Measurements from ENCODE around the gene ATXN7. TPM values are rescaled to one million over a fixed set of nuclear protein-coding genes. Genes with fewer than 3 reads are reported as not detected.
A peak's percentile ranks its signal among the peaks of the same experiment; 100 is the strongest.

The ATXN7 gene
- total and polyA plus RNA-seq, 2 of the 13 experiments (the other 11 are each of a cell fraction or from before 2014, with no cell fraction given), result 13.8 to 20.0 TPM

DNA sequence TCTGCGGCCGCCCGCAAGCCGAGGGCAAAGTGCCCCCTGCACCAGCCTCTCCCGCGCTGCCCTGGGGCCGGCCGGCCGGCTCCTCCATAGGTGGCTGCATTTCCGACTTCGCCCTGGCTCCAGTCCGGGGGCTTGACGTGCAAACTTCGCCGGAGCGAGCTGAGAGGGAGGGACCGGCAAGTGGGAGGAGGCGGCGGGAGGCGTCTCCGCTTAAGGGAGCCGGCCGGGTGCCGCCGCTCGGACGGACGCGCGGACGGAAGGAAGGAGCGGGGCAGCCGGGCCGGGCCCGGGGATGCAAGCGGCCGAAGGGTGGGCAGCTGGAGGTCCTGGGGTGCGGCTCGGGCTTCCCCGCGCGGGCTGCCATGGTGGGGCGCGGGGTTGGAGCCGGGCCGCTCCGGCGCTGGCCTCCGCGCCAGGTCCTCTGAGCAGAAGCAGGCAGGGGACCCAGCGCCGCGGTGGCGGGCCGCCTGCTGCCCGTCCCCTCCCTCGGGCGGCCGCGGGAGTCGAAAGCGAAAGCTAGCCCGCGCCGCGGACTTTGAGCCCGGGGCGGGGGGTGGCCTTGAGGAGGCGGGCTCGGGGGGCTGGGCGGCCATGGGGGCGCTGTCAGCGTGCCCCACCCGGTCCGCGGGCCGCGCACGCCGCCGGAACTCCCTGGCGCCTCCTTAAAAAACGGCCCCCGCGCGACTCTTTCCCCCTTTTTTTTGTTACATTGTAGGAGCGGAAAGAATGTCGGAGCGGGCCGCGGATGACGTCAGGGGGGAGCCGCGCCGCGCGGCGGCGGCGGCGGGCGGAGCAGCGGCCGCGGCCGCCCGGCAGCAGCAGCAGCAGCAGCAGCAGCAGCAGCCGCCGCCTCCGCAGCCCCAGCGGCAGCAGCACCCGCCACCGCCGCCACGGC, 48.5 kb downstream of the ATXN7 start, which contains the start of gene SCAANT1 (continued):
- 0 out of 2 replicates have a peak, but pooled peaks have one; percentile 10 for TF ChIP-seq NCOA2 (CRISPR knock-in tag; IDR thresholded peaks at IDR 0.05)
- TF ChIP-seq ZNF761 (CRISPR knock-in tag; conservative IDR thresholded peaks at IDR 0.05), result peak; percentile 80
- no peak for TF ChIP-seq MYNN (CRISPR knock-in tag; IDR thresholded peaks at IDR 0.05; ENCODE audit: low read depth)
- no peak for TF ChIP-seq RCOR2 (CRISPR knock-in tag; IDR thresholded peaks at IDR 0.05)
- no peak for TF ChIP-seq HNRNPK (IDR thresholded peaks at IDR 0.05; ENCODE audit: low read depth, low read length, poor library complexity, severe bottlenecking)
- no peak; the same call in none of the 2 replicates for TF ChIP-seq KAT7 (CRISPR knock-in tag; IDR thresholded peaks at IDR 0.05; ENCODE audit: borderline replicate concordance)
- TF ChIP-seq PITX1 (CRISPR knock-in tag; IDR thresholded peaks at IDR 0.05), result no peak
- TF ChIP-seq HCFC1 (IDR thresholded peaks at IDR 0.05; ENCODE audit: low read depth, low read length), result no peak
- TF ChIP-seq ATF7-NPFF (CRISPR knock-in tag; IDR thresholded peaks at IDR 0.05; ENCODE audit: low read depth), result no peak; the same call in 1 of the 2 replicates
- TF ChIP-seq TCF12 (IDR thresholded peaks at IDR 0.05), result no peak
- no peak for TF ChIP-seq TCF12 (CRISPR knock-in tag; IDR thresholded peaks at IDR 0.05)
- no peak for TF ChIP-seq GFI1 (CRISPR knock-in tag; IDR thresholded peaks at IDR 0.05; ENCODE audit: borderline replicate concordance)
- TF ChIP-seq ZNF138 (CRISPR knock-in tag; IDR thresholded peaks at IDR 0.05; ENCODE audit: low read depth), result no peak
- TF ChIP-seq CHD2 (IDR thresholded peaks at IDR 0.05; ENCODE audit: low read depth, low read length), result 0 out of 2 replicates have a peak, but pooled peaks have one; percentile 21
- TF ChIP-seq, protein P1, sequence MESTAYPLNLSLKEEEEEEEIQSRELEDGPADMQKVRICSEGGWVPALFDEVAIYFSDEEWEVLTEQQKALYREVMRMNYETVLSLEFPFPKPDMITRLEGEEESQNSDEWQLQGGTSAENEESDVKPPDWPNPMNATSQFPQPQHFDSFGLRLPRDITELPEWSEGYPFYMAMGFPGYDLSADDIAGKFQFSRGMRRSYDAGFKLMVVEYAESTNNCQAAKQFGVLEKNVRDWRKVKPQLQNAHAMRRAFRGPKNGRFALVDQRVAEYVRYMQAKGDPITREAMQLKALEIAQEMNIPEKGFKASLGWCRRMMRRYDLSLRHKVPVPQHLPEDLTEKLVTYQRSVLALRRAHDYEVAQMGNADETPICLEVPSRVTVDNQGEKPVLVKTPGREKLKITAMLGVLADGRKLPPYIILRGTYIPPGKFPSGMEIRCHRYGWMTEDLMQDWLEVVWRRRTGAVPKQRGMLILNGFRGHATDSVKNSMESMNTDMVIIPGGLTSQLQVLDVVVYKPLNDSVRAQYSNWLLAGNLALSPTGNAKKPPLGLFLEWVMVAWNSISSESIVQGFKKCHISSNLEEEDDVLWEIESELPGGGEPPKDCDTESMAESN (CRISPR knock-in tag; conservative IDR thresholded peaks at IDR 0.05), result peak; percentile 54; the same call in 1 of the 2 replicates
- peak; percentile 77 for TF ChIP-seq ZHX1 (CRISPR knock-in tag; IDR thresholded peaks at IDR 0.05; ENCODE audit: low read depth)
- no peak for TF ChIP-seq CBX1 (IDR thresholded peaks at IDR 0.05; ENCODE audit: low read depth)
- no peak for TF ChIP-seq ZNF570 (CRISPR knock-in tag; IDR thresholded peaks at IDR 0.05; ENCODE audit: borderline replicate concordance)
- no peak for TF ChIP-seq MIER3 (CRISPR knock-in tag; IDR thresholded peaks at IDR 0.05; ENCODE audit: borderline replicate concordance)
- peak; percentile 20; the same call in 1 of the 2 replicates for TF ChIP-seq SIN3A (IDR thresholded peaks at IDR 0.05; ENCODE audit: borderline replicate concordance, low read depth, low read length)
- TF ChIP-seq, protein P2, sequence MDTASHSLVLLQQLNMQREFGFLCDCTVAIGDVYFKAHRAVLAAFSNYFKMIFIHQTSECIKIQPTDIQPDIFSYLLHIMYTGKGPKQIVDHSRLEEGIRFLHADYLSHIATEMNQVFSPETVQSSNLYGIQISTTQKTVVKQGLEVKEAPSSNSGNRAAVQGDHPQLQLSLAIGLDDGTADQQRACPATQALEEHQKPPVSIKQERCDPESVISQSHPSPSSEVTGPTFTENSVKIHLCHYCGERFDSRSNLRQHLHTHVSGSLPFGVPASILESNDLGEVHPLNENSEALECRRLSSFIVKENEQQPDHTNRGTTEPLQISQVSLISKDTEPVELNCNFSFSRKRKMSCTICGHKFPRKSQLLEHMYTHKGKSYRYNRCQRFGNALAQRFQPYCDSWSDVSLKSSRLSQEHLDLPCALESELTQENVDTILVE (CRISPR knock-in tag; IDR thresholded peaks at IDR 0.05), result peak; percentile 80; the same call in 1 of the 2 replicates
- TF ChIP-seq HNF4G (IDR thresholded peaks at IDR 0.05; ENCODE audit: borderline replicate concordance, low read depth, low read length), result peak; percentile 81
- TF ChIP-seq HNF4G (CRISPR knock-in tag; IDR thresholded peaks at IDR 0.05; ENCODE audit: borderline replicate concordance, low read depth), result peak; percentile 82; the same call in 1 of the 2 replicates
- TF ChIP-seq ZNF264 (CRISPR knock-in tag; IDR thresholded peaks at IDR 0.05), result no peak
- TF ChIP-seq POLR2AphosphoS2 (IDR thresholded peaks at IDR 0.05; ENCODE audit: low read depth, low read length), result no peak
- no peak for TF ChIP-seq ZNF3 (CRISPR knock-in tag; IDR thresholded peaks at IDR 0.05)

Data from HepG2 (cell line).